HepG2 (cell line): ENCODE measurements around the gene AP4S1. TPM values are rescaled to one million over a fixed set of nuclear protein-coding genes. Genes with fewer than 3 reads are reported as not detected.
"Not testable (repeated sequence)": the region's sequence is repeated elsewhere in the genome, so short reads cannot be mapped to it uniquely, and the experiment has no call there.

Experiments used
- BORCS8-MEF2B ChIP-seq: sonication (generic); formaldehyde crosslinking; IDR thresholded peaks from 2 replicates; pipeline ENCODE4 v1.8.0; 2022; ENCODE audit warnings: mild to moderate bottlenecking, missing genetic modification reagents
- CCDC6 ChIP-seq: sonication (generic); formaldehyde crosslinking; IDR thresholded peaks from 2 replicates; pipeline ENCODE4 v1.8.1; 2022; ENCODE audit warnings: mild to moderate bottlenecking, missing genetic modification reagents, moderate library complexity
- ERF ChIP-seq: IDR thresholded peaks from 2 replicates; pipeline ENCODE4 v1.6.1; 2018; ENCODE audit warnings: missing biosample characterization, missing genetic modification reagents
- FOXK2 ChIP-seq: fragments of 450-650 bp; IDR thresholded peaks from 2 replicates; pipeline ENCODE4 v1.6.1; 2016
- GZF1 ChIP-seq: sonication (generic); formaldehyde crosslinking; IDR thresholded peaks from 2 replicates; pipeline ENCODE4 v1.5.1; 2020; ENCODE audit warnings: mild to moderate bottlenecking, missing genetic modification reagents
- ISL2 ChIP-seq: sonication (generic); formaldehyde crosslinking; IDR thresholded peaks from 2 replicates; pipeline ENCODE4 v1.5.0; 2020; ENCODE audit warnings: missing genetic modification reagents
- KMT2A ChIP-seq: sonication (generic); formaldehyde crosslinking; IDR thresholded peaks from 2 replicates; pipeline ENCODE4 v1.4.0; 2020; ENCODE audit warnings: missing genetic modification reagents
- MAZ ChIP-seq, 2 experiments: sonication (generic) in 1 of 2; formaldehyde crosslinking in 1 of 2; IDR thresholded peaks; 2 replicates each; pipeline versions ENCODE4 v1.5.0 to v1.6.1; 2012 to 2020; ENCODE audit warnings: low read depth in 2 of 2, mild to moderate bottlenecking in 2 of 2, borderline replicate concordance in 1 of 2, improper control_type of control experiment in 1 of 2, low read length in 1 of 2, missing genetic modification reagents in 1 of 2, moderate library complexity in 1 of 2
- NRL ChIP-seq: sonication (generic); formaldehyde crosslinking; IDR thresholded peaks from 2 replicates; pipeline ENCODE4 v1.5.0; 2020; ENCODE audit warnings: missing genetic modification reagents, mild to moderate bottlenecking, moderate library complexity, borderline replicate concordance
- PITX1 ChIP-seq: sonication (generic); formaldehyde crosslinking; IDR thresholded peaks from 2 replicates; pipeline ENCODE4 v1.5.1; 2020; ENCODE audit warnings: mild to moderate bottlenecking, missing genetic modification reagents
- SMAD3 ChIP-seq: sonication (generic); formaldehyde crosslinking; IDR thresholded peaks from 2 replicates; pipeline ENCODE4 v1.4.0; 2020; ENCODE audit warnings: missing genetic modification reagents
- STAG1 ChIP-seq: sonication (generic); formaldehyde crosslinking; IDR thresholded peaks from 2 replicates; pipeline ENCODE4 v1.4.0; 2020; ENCODE audit warnings: missing genetic modification reagents
- ZBTB7B ChIP-seq: sonication (generic); formaldehyde crosslinking; IDR thresholded peaks from 2 replicates; pipeline ENCODE4 v1.4.0; 2020; ENCODE audit warnings: missing genetic modification reagents
- ZNF124 ChIP-seq: sonication (generic); formaldehyde crosslinking; IDR thresholded peaks from 2 replicates; pipeline ENCODE4 v1.4.0; 2020; ENCODE audit warnings: missing genetic modification reagents
- ZNF350 ChIP-seq: sonication (generic); formaldehyde crosslinking; IDR thresholded peaks from 2 replicates; pipeline ENCODE4 v1.4.0; 2020; ENCODE audit warnings: mild to moderate bottlenecking, low read depth, missing genetic modification reagents, borderline replicate concordance
- ZNF501 ChIP-seq: sonication (generic); formaldehyde crosslinking; IDR thresholded peaks from 2 replicates; pipeline ENCODE4 v1.5.1; 2020; ENCODE audit warnings: mild to moderate bottlenecking, moderate library complexity, missing genetic modification reagents
- ZNF747 ChIP-seq: sonication (generic); formaldehyde crosslinking; IDR thresholded peaks from 2 replicates; pipeline ENCODE4 v1.8.1; 2023; ENCODE audit warnings: missing genetic modification reagents, mild to moderate bottlenecking, borderline replicate concordance
- ZNF784 ChIP-seq: sonication (generic); formaldehyde crosslinking; IDR thresholded peaks from 2 replicates; pipeline ENCODE4 v1.5.1; 2020; ENCODE audit warnings: missing genetic modification reagents, mild to moderate bottlenecking, borderline replicate concordance
- ZNF883 ChIP-seq: sonication (generic); formaldehyde crosslinking; IDR thresholded peaks from 2 replicates; pipeline ENCODE4 v1.5.1; 2020; ENCODE audit warnings: mild to moderate bottlenecking, missing genetic modification reagents; ENCODE audit errors: not compliant biosample characterization
- ZSCAN12 ChIP-seq: sonication (generic); formaldehyde crosslinking; IDR thresholded peaks from 2 replicates; pipeline ENCODE4 v1.9.0; 2021; ENCODE audit warnings: mild to moderate bottlenecking, missing genetic modification reagents
- polyA plus RNA-seq, 8 experiments: library from polyadenylated mRNA; depleted of rRNA in 3 of 8; stranded (reverse) in 7 of 8; unstranded in 1 of 8; fragments of >200 nt; fragmentation: Illumina TruSeq in 4 of 8; extraction: Trizol in 4 of 8; gene quantifications; 2 replicates each; pipeline versions ENCODE4 v1.2.1 to v1.2.3, GENCODE V29; 2011 to 2016; ENCODE audit warnings: low read depth in 4 of 8, missing spikeins in 1 of 8, mixed read lengths in 1 of 8; ENCODE audit not compliant: insufficient read depth in 1 of 8
- total RNA-seq, 5 experiments: library from RNA; depleted of rRNA; stranded (reverse); fragments of >200 nt; fragmentation: Illumina TruSeq; extraction: Trizol; gene quantifications; 2 replicates each; pipeline ENCODE4 v1.2.3, GENCODE V29; 2016; ENCODE audit warnings: low read depth in 1 of 5
- TF ChIP-seq, protein P1 (sequence below), 2 experiments: sonication (generic) in 1 of 2; formaldehyde crosslinking in 1 of 2; IDR thresholded peaks; 2 replicates each; pipeline versions ENCODE4 v1.4.0 to v1.6.1; 2016 to 2020; ENCODE audit warnings: borderline replicate concordance in 1 of 2, low read depth in 1 of 2, mild to moderate bottlenecking in 1 of 2, missing genetic modification reagents in 1 of 2
- TF ChIP-seq, protein P2 (sequence below): IDR thresholded peaks from 2 replicates; pipeline ENCODE4 v1.6.1; 2016; ENCODE audit warnings: low read depth

AP4S1 gene
- total and polyA plus RNA-seq, 2 of the 13 experiments (the other 11 are each of a cell fraction or from before 2014, with no cell fraction given): 3.9 to 21.1 TPM

- TF ChIP-seq, protein P1, sequence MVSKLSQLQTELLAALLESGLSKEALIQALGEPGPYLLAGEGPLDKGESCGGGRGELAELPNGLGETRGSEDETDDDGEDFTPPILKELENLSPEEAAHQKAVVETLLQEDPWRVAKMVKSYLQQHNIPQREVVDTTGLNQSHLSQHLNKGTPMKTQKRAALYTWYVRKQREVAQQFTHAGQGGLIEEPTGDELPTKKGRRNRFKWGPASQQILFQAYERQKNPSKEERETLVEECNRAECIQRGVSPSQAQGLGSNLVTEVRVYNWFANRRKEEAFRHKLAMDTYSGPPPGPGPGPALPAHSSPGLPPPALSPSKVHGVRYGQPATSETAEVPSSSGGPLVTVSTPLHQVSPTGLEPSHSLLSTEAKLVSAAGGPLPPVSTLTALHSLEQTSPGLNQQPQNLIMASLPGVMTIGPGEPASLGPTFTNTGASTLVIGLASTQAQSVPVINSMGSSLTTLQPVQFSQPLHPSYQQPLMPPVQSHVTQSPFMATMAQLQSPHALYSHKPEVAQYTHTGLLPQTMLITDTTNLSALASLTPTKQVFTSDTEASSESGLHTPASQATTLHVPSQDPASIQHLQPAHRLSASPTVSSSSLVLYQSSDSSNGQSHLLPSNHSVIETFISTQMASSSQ (IDR thresholded peaks at IDR 0.05; ENCODE audit: low read depth): not testable (repeated sequence)
- TF ChIP-seq, protein P1 (CRISPR knock-in tag; IDR thresholded peaks at IDR 0.05; ENCODE audit: borderline replicate concordance): 0 out of 2 replicates have a peak, but pooled peaks have one; percentile 28
- TF ChIP-seq NRL (0 out of 2 replicates have a peak, but pooled peaks have one; percentile 28), SMAD3 (CRISPR knock-in tag) (0 out of 2 replicates have a peak, but pooled peaks have one; percentile 18), ERF (CRISPR knock-in tag) (peak; percentile 49; the same call in 1 of the 2 replicates), MAZ (CRISPR knock-in tag; IDR thresholded peaks at IDR 0.05; ENCODE audit: low read depth) (peak; percentile 29; the same call in 1 of the 2 replicates), CCDC6 (CRISPR knock-in tag) (peak; percentile 34; the same call in 1 of the 2 replicates), ZNF501 (CRISPR knock-in tag) (peak; percentile 67; the same call in 1 of the 2 replicates), FOXK2 (0 out of 2 replicates have a peak, but pooled peaks have one; percentile 41), BORCS8-MEF2B (CRISPR knock-in tag) (0 out of 2 replicates have a peak, but pooled peaks have one; percentile 36), ZNF350 (peak; percentile 54; the same call in 1 of the 2 replicates), GZF1 (0 out of 2 replicates have a peak, but pooled peaks have one; percentile 47), ZNF784 (CRISPR knock-in tag) (peak; percentile 35; the same call in 1 of the 2 replicates), ZBTB7B (CRISPR knock-in tag) (peak; percentile 9; the same call in 1 of the 2 replicates), ZNF124 (CRISPR knock-in tag) (0 out of 2 replicates have a peak, but pooled peaks have one; percentile 68), ZNF747 (CRISPR knock-in tag) (0 out of 2 replicates have a peak, but pooled peaks have one; percentile 41), ZSCAN12 (0 out of 2 replicates have a peak, but pooled peaks have one; percentile 42), PITX1 (CRISPR knock-in tag) (peak; percentile 53; the same call in 1 of the 2 replicates), ZNF883 (CRISPR knock-in tag) (peak; percentile 7), STAG1 (CRISPR knock-in tag) (peak; percentile 89), KMT2A (CRISPR knock-in tag) (0 out of 2 replicates have a peak, but pooled peaks have one; percentile 24), ISL2 (0 out of 2 replicates have a peak, but pooled peaks have one; percentile 43)
- not testable (repeated sequence) for TF ChIP-seq MAZ (IDR thresholded peaks at IDR 0.05; ENCODE audit: borderline replicate concordance, low read depth, low read length)
- TF ChIP-seq, protein P2, sequence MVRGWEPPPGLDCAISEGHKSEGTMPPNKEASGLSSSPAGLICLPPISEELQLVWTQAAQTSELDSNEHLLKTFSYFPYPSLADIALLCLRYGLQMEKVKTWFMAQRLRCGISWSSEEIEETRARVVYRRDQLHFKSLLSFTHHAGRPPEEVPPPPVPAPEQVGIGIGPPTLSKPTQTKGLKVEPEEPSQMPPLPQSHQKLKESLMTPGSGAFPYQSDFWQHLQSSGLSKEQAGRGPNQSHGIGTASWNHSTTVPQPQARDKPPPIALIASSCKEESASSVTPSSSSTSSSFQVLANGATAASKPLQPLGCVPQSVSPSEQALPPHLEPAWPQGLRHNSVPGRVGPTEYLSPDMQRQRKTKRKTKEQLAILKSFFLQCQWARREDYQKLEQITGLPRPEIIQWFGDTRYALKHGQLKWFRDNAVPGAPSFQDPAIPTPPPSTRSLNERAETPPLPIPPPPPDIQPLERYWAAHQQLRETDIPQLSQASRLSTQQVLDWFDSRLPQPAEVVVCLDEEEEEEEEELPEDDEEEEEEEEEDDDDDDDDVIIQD: 0 out of 2 replicates have a peak, but pooled peaks have one; percentile 34
Measured at GRCh38 chr14:30980106-30980704, 45.2 kb upstream of the AP4S1 start (continued).
